T-helper 17 cell (primary cell): ENCODE results near the gene FOXG1. TPM values are rescaled to one million over a fixed set of nuclear protein-coding genes. Genes with fewer than 3 reads are reported as not detected.

Experiments used
- ATAC-seq: fragments of 150-1000 bp; cut with Tn5 transposase; 2 replicates; pipeline ENCODE4 v1.10.0; 2021; ENCODE audit warnings: mild to moderate bottlenecking, moderate library complexity
- DNase-seq, 3 donors: peaks; one replicate each; pipeline versions ENCODE4 v3.0.0 to v3.0.0-alpha.2; 2020 to 2021
- H3K9me3 ChIP-seq: one replicate; pipeline ENCODE4 v1.7.0; 2013; ENCODE audit warnings: low read length, mild to moderate bottlenecking; ENCODE audit not compliant: control insufficient read depth, poor library complexity, severe bottlenecking
- H3K27ac Mint-ChIP-seq: one replicate; pipeline ENCODE4 v1.8.0; 2022; ENCODE audit warnings: mild to moderate bottlenecking, moderate library complexity, mixed read lengths
- H3K27me3 Mint-ChIP-seq: one replicate; pipeline ENCODE4 v1.8.0; 2022; ENCODE audit warnings: mixed read lengths
- H3K36me3 Mint-ChIP-seq: one replicate; pipeline ENCODE4 v1.8.0; 2022; ENCODE audit warnings: low read depth, mixed read lengths
- H3K4me1 Mint-ChIP-seq: one replicate; pipeline ENCODE4 v1.8.0; 2022; ENCODE audit warnings: mild to moderate bottlenecking, mixed read lengths
- H3K4me3 Mint-ChIP-seq: one replicate; pipeline ENCODE4 v1.8.0; 2022; ENCODE audit warnings: mild to moderate bottlenecking, moderate library complexity, mixed read lengths
- total RNA-seq, 4 donors: library from RNA in 2 of 4; stranded (reverse) in 2 of 4; gene quantifications; one replicate each; pipeline ENCODE4 v1.2.3 and lab custom pipeline; 2022 to 2026

The FOXG1 gene
- total RNA-seq, 2 donors from 2014 or later: not detected

DNA sequence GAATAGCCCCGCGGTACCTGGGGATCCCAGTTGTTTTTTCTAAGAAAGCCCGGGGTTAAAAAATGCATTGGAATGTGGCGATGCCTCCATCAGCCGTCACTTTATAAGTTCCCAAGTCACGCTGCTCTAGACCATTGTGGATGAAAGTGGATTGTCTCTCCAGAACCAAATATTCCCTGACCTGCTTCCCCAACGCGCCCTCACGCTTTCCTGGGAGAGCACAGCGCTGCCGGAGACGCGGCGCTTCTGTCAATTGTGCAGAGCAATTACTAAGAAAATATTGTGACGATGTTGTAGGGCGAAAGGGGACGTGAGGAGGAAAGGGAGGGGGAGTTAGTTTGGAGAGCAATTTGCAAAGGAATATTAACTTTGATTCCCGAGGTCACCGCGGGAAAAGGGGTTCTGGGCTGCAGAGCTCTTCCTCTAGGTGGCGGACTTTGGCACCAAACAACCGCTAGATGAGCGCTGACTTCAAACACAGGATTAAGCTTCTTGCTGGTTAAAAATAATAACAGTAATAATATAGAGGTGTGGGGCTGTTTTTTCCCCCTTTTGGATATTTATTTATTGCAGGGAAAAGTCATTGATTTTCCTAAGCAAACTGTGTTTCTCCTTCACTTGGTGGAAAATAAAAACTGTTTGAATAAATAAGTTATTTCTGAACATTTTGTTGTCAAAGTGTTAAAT, 9.6 kb upstream of the FOXG1 start:
- Mint-ChIP-seq H3K27ac (no peak overlapping the region), H3K4me1 (no peaks in the 10 kb centered on the region)
- no peak for ATAC-seq

DNA sequence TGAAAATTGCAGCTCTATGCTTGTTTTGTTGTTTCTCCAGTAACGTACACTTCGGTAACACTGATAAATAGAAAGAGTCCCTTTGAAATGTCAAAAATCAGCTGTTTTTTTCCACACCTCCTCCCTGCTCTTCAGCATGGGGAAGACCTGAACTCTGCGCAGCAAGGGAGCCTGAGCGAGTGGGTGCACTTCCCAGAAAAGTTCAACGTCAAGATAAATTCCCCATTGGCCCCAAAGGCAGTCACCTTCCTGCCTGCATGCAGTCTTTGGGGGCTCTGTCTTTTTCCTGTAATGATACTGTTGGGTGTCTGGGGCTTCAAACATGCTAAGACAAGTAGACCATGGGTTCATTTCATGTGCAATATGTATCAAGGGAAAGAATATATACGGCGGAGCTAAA, 8.8 kb upstream of the FOXG1 start:
- H3K9me3 ChIP-seq: no peaks in the 10 kb centered on the region
- Mint-ChIP-seq H3K4me1 (no peaks in the 10 kb centered on the region), H3K4me3 (no peak overlapping the region), H3K27me3 (peaks cover 71% of the 10 kb centered on the region), H3K27ac (no peak overlapping the region), H3K36me3 (peaks cover 5% of the 10 kb centered on the region)
- DNase-seq (no peak), ATAC-seq (no peak)

More for the DNA sequence above, 9.6 kb upstream of the FOXG1 start:
- no peaks in the 10 kb centered on the region for H3K9me3 ChIP-seq
- Mint-ChIP-seq H3K36me3 (peaks cover 5% of the 10 kb centered on the region), H3K27me3 (peaks cover 66% of the 10 kb centered on the region), H3K4me3 (no peak overlapping the region)
- no peak for DNase-seq

DNA sequence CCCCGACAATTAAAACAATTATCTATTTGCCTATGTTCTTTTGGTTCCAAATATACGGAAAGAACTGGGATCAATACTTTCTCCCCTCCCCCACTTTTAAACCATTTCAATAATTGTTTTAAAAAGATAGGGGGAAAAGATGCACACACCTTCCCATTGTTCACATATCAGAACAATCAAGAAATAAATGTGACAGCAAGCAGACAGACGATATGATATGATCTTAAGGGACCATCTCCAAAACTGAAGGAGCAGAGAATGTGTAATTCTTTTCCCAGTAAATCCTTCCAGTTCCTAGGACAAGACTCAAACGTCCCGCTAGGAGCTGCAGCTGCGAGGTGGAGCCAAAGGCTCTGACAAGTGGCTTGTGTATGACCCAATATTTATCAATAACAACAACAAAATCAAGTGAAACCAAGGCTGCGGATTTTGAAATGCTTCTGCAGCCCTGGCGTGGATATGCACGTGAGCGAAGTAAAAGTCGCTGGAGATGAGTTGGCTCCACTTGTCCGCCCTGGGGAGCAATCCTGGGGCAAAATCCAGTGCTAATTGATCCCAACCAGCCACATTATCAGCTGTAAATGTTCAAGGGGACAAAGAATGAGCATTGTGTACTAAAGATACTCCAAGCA, 8.2 kb upstream of the FOXG1 start:
- Mint-ChIP-seq H3K36me3 (peaks cover 5% of the 10 kb centered on the region), H3K4me3 (no peak overlapping the region), H3K27me3 (peaks cover 71% of the 10 kb centered on the region), H3K27ac (no peak overlapping the region), H3K4me1 (no peaks in the 10 kb centered on the region)
- DNase-seq: no peak
- H3K9me3 ChIP-seq: no peaks in the 10 kb centered on the region
- no peak for ATAC-seq

DNA sequence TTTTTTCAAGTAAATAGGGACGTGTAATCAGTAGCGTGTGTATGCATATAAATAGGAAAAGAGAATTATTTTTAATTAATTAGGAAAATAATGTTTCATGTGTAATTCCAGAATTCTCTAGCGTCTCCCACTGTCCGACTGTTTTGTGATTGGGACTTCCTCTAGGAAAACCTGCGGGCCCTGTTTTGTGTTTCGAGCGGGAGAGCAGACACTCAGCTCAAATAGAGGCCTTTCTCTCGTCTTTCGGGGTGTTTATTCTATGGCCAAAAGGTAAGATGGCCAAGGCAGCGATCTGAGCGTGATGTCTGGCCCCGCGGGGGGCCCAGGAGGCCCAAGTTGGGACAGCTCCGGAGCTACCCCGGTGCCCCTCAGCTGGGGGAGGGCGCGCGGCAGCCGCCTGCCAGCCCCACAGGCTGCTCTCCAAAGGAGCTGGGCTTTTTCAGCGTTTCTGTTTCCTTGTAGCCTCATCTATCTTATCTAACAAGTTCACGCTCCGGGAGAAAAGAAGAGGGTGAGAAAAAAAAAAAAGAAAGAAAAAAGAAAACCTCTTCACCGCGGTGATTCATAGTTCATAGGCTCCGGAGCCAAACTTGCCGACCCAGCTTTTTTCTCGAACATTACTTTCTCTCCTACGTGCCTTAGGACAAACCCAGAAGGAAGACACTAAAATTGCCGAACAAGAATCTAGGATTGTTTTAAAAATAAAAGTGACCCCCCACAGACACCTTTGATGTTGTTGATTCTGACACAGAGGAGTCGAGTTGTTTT, 7.5 kb upstream of the FOXG1 start:
- Mint-ChIP-seq H3K27ac (no peak overlapping the region), H3K4me1 (no peaks in the 10 kb centered on the region), H3K4me3 (no peak overlapping the region), H3K27me3 (peaks cover 77% of the 10 kb centered on the region), H3K36me3 (peaks cover 5% of the 10 kb centered on the region)
- ATAC-seq (no peak), DNase-seq (no peak)
- H3K9me3 ChIP-seq: no peaks in the 10 kb centered on the region

DNA sequence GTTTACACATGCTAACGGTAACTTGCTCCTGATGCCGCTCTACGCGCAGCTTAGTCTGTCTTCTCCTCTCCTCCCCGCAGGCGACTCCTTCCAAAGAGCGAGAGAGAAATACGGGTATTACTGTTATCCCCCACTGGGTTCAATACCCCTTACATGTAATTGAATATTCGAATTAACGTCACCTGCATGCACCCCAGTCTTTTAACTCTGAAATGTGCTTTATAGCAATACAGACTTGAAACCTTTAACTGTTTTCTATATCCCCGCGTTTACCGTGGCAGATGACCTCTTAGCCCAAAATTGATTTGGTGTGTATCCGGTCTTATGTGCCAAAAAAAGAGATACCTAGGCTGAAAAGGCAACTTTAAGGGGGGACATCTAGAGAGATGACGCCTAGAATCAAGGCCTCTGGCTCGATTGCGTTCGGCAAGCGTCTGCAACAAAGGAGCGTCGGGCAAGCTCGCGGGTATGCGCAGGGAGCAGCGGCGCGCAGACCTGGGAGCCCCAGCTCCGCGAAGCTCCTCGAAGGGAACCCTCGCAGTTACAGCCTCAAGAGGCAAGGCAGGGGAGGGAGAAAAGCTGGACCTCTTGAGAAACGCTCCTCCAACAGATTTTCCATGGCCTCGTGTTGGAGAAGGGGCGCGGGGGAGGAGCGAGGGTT, 6.8 kb upstream of the FOXG1 start:
- H3K9me3 ChIP-seq: no peaks in the 10 kb centered on the region
- no peaks in the 10 kb centered on the region for H3K4me1 Mint-ChIP-seq
- peaks cover 5% of the 10 kb centered on the region for H3K36me3 Mint-ChIP-seq
- DNase-seq: no peak
- H3K27me3 Mint-ChIP-seq: peaks cover 73% of the 10 kb centered on the region
- ATAC-seq: no peak
- H3K4me3 Mint-ChIP-seq: no peak overlapping the region
- H3K27ac Mint-ChIP-seq: no peak overlapping the region

DNA sequence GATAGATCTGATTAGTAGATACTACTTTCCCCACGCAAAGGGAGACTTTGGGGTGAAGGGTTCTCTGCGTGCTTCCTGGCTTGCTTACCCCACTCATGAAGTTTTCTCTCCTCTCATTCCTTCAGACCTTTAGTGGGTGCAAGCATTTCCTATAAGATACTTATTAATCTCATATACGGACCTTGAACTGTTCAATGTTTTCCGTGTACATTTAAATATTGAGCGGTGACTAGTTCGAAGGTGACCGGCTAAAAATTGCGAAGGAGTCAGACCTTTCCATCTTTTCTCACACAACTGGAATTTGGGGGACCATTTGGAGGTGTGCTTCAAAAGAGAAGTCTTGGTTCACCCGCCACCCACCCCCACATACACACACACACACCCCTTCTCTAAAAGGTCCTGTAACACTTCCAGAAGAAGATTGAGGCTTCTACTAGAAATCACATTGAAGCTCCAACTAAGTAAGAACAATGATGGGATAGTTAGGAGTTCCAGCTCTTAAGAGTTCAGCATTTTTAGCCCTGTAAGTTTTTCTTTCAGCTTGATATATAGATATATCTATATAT, 6.1 kb upstream of the FOXG1 start:
- H3K4me1 Mint-ChIP-seq: no peaks in the 10 kb centered on the region
- DNase-seq (no peak), ATAC-seq (no peak)
- no peak overlapping the region for H3K4me3 Mint-ChIP-seq
- H3K27ac Mint-ChIP-seq: no peak overlapping the region
- H3K36me3 Mint-ChIP-seq: peaks cover 5% of the 10 kb centered on the region
- peaks cover 73% of the 10 kb centered on the region for H3K27me3 Mint-ChIP-seq
- no peaks in the 10 kb centered on the region for H3K9me3 ChIP-seq

DNA sequence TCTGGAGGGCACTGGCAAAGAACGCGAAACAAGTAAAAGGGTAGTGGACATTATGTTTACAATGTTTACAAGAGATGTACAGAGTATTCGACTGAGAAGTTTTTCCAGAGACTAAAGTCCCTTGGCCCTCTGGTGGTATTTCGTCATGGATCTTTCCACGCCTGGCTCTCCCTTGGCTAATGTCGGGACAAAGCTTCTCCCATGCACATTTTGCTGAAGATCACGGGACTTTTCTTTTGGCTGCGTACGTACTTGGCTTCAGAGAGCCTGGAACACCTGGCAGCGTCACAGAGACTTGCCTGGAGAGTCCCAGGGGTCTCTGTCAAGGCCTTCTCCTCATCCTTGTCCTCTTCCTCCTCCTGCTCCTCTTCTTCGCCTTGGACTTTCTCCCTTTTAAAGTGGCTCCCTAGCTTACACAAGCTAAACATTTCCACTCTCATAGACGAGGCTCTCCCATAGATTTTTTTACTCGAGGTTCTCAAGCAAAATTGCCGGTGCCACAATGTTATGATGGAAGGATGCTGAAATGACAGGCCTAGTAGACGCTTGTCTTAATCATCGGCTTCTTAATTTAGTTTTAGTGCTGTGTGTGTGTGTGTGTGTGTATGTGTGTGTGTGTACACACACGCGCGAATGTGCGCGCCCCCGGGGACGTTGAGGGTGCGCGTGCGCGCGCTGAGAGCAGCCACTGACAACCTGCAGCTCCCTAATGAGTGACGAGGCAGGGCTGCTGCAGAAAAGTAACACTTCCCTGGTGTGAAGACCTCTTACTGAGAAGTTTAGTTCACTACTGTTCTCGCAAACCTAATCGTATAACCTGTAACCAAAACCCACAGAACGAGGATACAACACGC, 4.9 kb upstream of the FOXG1 start:
- no peak for DNase-seq
- Mint-ChIP-seq H3K36me3 (peaks cover 2% of the 10 kb centered on the region), H3K27ac (no peak overlapping the region), H3K4me3 (no peak overlapping the region), H3K27me3 (peaks cover 67% of the 10 kb centered on the region), H3K4me1 (no peaks in the 10 kb centered on the region)
- ATAC-seq: no peak
- no peaks in the 10 kb centered on the region for H3K9me3 ChIP-seq

DNA sequence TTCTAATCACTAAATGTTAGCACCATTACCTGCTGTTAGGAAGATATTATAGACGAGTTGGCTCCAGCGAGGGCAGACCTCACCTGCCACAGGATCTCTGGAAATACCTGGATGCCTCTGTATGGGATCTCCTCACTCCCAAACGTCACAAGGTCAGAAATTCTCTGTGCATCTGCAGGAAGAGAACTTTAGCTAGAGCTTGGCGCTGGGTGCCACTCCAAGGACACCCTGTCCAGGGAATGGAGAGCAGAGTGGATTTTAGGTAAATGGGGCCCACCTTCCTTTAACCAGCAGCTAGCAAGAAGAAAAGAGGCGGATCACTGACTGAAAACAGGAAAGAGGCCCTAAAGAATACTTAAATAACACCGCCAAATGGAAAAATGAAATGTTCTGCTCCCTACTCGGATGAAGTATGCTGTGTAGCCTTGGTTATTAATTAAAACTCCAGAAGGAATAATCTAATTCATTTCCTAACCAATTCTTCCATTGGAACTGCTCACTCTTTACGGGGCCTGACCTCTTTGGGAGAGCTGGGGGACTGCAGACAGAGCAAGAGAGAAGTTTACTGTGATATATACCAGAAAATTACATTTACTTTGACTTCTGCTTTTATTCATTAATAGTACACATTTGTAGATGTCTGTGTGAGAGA, 4.2 kb upstream of the FOXG1 start:
- peaks cover 2% of the 10 kb centered on the region for H3K36me3 Mint-ChIP-seq
- ATAC-seq (no peak), DNase-seq (no peak)
- H3K4me1 Mint-ChIP-seq: no peaks in the 10 kb centered on the region
- H3K27me3 Mint-ChIP-seq: peaks cover 62% of the 10 kb centered on the region
- no peaks in the 10 kb centered on the region for H3K9me3 ChIP-seq
- H3K27ac Mint-ChIP-seq: no peak overlapping the region
- no peak overlapping the region for H3K4me3 Mint-ChIP-seq

DNA sequence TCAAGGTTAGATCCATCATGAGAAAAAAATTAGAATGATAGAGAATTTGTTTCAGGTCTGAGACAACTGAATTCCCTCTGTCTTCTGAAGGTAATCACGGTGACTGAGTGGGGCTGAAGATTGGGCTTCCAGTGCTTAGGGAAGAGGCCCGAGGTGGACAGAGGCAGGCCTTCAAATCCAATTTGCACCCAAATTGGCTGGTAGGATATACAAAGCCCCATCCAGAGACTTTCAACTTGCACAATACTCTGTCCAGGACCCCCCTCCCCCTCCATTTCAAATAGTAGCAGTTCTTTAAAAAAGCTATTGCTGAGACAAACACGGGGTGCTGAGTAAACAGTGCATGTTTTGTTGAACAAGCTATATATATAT, 3.6 kb upstream of the FOXG1 start:
- H3K27me3 Mint-ChIP-seq: peaks cover 60% of the 10 kb centered on the region
- DNase-seq (no peak), ATAC-seq (no peak)
- no peak overlapping the region for H3K4me3 Mint-ChIP-seq
- no peak overlapping the region for H3K27ac Mint-ChIP-seq
- H3K36me3 Mint-ChIP-seq: peaks cover 2% of the 10 kb centered on the region
- H3K4me1 Mint-ChIP-seq: no peaks in the 10 kb centered on the region
- H3K9me3 ChIP-seq: no peaks in the 10 kb centered on the region

DNA sequence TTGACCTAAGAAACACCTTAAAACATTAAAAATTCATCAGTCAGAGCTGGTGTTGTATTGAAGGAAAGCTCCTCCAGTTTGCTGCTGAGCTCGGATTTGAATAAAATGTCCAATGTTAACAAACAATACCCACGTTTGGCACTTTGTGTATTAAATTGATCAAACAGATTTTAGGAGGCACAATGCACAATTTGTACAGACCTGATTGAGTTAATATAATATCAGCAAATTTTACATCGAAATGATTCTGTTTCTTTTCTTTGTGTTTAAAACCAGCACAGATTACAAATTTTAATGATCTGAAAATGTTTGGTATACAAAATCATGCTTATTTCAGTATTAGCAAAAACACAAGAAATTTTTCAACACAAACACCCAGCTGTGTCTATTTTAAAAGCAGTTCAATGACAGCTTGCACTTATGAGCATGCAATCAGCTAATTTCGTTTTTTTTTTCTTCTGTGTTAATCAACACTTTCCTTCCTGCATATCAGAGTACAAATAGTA, 2.8 kb upstream of the FOXG1 start:
- H3K4me3 Mint-ChIP-seq: no peak overlapping the region
- ATAC-seq (no peak), DNase-seq (no peak)
- H3K36me3 Mint-ChIP-seq: peaks cover 7% of the 10 kb centered on the region
- H3K27me3 Mint-ChIP-seq: peaks cover 60% of the 10 kb centered on the region
- no peaks in the 10 kb centered on the region for H3K9me3 ChIP-seq
- no peak overlapping the region for H3K27ac Mint-ChIP-seq
- peaks cover 5% of the 10 kb centered on the region for H3K4me1 Mint-ChIP-seq

DNA sequence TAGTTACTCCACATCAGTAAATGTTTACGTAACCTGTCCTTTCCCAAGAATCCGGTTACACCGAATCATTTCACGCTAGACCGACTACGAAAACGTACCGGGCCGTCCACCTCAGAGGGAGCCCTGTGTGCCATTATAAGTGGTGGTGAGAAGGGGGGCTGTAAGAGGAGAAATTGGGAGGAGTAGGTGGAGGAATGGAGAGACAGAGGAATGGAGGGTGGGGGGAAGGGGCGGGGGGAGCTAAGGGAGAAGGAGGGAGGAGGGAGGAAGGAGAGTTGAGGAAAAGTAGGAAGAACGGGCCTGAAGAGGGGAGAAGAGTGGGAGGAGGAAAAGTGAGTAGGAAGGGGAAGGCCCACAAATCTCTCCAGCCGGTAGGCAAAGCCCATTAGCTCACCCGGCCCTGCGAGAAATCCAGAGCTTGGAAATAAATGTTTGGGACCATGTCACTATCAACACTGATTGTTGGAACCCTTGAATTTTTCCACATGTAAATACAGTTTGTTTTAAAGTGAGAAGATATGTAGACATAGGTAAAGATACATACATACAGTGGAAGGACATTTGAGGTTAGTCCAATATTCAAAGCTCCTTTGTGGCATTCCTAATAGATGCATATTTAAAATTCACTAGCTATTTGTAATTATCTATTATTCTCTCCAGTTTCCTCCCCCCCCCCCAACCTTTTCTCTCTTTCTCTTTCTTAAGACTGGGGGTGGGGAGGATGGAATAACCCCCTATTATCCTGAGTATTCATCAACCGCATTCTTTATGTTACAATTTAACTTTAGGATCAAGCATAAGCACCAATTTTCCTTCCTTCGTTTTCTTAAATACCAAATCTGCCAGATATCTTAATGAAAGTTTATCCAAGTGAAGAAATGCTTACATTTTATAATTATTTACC, 2.1 kb upstream of the FOXG1 start:
- no peaks in the 10 kb centered on the region for H3K9me3 ChIP-seq
- Mint-ChIP-seq H3K27ac (no peak overlapping the region), H3K4me1 (peaks cover 5% of the 10 kb centered on the region), H3K36me3 (peaks cover 7% of the 10 kb centered on the region), H3K4me3 (no peak overlapping the region), H3K27me3 (peaks cover 55% of the 10 kb centered on the region)
- ATAC-seq (no peak), DNase-seq (no peak)
